ENCODE data around the gene RABL6.

RABL6 gene

DNA sequence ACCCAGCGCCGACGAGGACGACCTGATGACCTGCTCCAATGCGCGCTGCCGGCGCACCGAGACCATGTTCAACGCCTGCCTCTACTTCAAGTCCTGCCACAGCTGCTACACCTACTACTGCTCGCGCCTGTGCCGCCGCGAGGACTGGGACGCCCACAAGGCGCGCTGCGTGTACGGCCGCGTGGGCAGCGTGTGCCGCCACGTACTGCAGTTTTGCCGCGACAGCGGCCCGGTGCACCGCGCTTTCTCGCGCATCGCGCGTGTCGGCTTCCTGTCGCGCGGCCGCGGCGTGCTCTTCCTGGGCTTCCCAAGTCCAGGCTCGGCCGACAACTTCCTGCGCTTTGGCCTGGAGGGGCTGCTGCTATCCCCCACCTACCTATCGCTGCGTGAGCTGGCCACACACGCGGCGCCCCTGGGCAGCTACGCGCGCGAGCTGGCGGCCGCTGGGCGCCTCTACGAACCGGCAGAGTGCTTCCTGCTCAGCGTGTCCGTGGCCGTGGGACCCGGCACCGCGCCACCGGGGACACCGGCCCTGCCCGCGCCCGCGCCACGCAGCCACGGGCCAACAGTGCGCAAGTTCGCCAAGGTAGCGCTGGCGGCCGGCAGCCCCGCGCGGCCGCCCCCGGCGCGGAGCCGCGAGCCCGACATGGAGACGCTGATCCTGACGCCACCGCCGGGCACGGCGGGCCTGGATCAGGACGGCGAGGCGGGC is 38.8 kb downstream of the RABL6 start:
- no peak for TF ChIP-seq CTCF (conservative IDR thresholded peaks at IDR 0.05)
- no peak overlapping the region; the same call in 1 of the 2 replicates for H3K27ac ChIP-seq

DNA sequence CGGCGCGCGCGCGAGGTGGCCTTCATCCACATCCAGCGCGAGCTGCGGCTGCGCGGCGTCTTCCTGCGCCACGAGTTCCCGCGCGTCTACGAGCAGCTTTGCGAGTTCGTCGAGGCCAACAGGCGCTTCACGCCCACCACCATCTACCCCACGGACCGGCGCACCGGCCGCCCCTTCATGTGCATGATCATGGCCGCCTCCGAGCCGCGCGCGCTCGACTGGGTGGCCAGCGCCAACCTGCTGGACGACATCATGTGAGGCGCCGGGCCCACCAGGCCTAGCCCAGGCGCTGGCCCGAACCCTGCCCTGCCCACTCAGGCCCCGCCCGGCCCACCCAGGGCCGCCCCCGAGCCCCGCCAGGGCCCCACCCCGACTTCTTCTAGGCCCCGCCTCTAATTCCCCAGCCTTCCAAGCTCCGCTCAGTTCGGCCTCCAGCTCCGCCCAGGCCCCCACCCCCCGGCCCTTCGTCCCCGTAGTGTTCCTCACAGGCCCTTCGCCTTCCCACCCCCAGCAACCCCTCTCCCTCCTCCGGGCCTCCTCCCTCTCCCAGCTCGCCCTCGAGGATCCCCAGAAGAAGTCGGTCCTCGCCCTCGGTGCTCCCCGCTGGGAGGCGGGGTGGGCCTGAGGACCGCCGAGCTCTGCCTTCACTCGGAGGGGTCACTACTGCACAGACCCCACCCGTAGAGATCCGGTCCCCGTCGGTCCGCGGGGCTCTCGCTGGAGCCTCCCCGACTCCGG is 39.5 kb downstream of the RABL6 start:
- peak overlapping the region; percentile 96 for H3K27ac ChIP-seq
- TF ChIP-seq CTCF (conservative IDR thresholded peaks at IDR 0.05), result no peak

GRCh38 chr9:136847826-136848392 is 40.2 kb downstream of the RABL6 start:
- H3K27ac ChIP-seq, result peak overlapping the region; percentile 96
- TF ChIP-seq ZFX (IDR thresholded peaks at IDR 0.05) (peak; percentile 66), CTCF (conservative IDR thresholded peaks at IDR 0.05) (no peak)

- peak overlapping the region; percentile 96 for H3K27ac ChIP-seq
- TF ChIP-seq CTCF (conservative IDR thresholded peaks at IDR 0.05), result no peak
- 0 out of 2 replicates have a peak, but pooled peaks have one; percentile 24 for TF ChIP-seq ZFX (IDR thresholded peaks at IDR 0.05)
Measured at GRCh38 chr9:136848393-136849037, 40.8 kb downstream of the RABL6 start.

- no peak for TF ChIP-seq CTCF (conservative IDR thresholded peaks at IDR 0.05)
- no peak for TF ChIP-seq ZFX (IDR thresholded peaks at IDR 0.05)
- H3K27ac ChIP-seq, result peak within 1 kb of the TSS; percentile 96
Measured at GRCh38 chr9:136849038-136849959, 41.6 kb downstream of the RABL6 start, which contains the start of gene PHPT1. Gene PHPT1 (plus strand): TSS chr9:136849409. CDS start chr9:136849431, 22 bp downstream.

GRCh38 chr9:136849960-136850865 is 42.5 kb downstream of the RABL6 start:
- H3K27ac ChIP-seq, result peak overlapping the region; percentile 96

More at GRCh38 chr9:136849960-136850865, 42.5 kb downstream of the RABL6 start:
- TF ChIP-seq ZFX (IDR thresholded peaks at IDR 0.05), result no peak
- no peak for TF ChIP-seq CTCF (conservative IDR thresholded peaks at IDR 0.05)

Data from C4-2B (cell line).